HG03045 (cell line): ENCODE results near the gene ERCC1.

Source experiments
- ATAC-seq: cut with Tn5 transposase; IDR thresholded peaks from one replicate; pipeline ENCODE4 v1.9.1; 2021; ENCODE audit warnings: mild to moderate bottlenecking, moderate library complexity; ENCODE audit not compliant: unreplicated experiment

Gene ERCC1

DNA sequence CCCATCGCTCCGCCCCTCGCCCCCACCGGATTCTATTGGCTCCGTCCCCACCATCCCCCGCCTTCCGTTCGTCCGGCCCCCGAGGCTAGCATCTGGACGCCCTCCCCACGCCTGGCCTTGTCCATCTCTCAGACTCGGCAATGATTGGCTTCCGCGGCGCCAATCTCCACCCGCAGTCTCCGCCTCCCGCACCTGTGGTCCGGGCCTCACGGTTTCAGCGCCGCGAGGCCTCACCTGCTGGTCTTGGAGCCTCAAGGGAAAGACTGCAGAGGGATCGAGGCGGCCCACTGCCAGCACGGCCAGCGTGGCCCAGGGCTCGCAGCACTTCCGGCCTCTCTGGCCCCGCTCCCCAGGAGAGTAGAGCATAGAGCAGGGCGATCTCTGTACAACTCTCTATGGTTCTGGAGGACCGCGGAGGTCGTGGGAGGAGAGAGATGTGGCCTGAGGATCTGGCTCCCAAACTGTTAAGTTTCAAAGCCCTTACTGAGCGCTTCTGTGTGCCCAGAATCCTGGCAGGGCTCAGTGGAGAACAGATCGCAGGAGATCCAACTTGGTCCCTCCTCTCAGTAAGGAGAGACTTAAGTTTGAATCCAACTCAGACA is at the start of gene ERCC1:
TSS of gene ERCC1 (minus strand) at position 329 of the 602 bp plus-strand sequence. CDS start 543 bp downstream, outside the sequence.
- peak; percentile 60 for ATAC-seq

DNA sequence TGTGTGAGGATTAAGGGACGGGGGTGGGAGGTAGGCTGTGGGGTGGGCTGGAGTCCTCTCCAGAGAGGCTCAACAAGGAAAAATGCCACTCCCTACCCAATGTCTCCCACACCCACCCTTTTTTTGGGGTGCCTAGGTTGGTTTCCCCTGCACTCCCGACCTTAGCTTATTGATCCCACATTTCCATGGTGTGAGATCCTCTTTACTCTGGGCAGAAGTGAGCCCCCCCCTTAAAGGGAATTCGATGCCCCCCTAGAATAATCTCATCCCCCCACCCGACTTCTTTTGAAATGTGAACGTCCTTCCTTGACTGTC is 49.6 kb upstream of the ERCC1 start:
- no peak for ATAC-seq

DNA sequence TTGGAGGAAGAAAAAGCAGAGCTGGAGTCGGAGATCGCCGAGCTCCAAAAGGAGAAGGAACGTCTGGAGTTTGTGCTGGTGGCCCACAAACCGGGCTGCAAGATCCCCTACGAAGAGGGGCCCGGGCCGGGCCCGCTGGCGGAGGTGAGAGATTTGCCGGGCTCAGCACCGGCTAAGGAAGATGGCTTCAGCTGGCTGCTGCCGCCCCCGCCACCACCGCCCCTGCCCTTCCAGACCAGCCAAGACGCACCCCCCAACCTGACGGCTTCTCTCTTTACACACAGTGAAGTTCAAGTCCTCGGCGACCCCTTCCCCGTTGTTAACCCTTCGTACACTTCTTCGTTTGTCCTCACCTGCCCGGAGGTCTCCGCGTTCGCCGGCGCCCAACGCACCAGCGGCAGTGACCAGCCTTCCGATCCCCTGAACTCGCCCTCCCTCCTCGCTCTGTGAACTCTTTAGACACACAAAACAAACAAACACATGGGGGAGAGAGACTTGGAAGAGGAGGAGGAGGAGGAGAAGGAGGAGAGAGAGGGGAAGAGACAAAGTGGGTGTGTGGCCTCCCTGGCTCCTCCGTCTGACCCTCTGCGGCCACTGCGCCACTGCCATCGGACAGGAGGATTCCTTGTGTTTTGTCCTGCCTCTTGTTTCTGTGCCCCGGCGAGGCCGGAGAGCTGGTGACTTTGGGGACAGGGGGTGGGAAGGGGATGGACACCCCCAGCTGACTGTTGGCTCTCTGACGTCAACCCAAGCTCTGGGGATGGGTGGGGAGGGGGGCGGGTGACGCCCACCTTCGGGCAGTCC is 49.0 kb upstream of the ERCC1 start:
- no peak for ATAC-seq

DNA sequence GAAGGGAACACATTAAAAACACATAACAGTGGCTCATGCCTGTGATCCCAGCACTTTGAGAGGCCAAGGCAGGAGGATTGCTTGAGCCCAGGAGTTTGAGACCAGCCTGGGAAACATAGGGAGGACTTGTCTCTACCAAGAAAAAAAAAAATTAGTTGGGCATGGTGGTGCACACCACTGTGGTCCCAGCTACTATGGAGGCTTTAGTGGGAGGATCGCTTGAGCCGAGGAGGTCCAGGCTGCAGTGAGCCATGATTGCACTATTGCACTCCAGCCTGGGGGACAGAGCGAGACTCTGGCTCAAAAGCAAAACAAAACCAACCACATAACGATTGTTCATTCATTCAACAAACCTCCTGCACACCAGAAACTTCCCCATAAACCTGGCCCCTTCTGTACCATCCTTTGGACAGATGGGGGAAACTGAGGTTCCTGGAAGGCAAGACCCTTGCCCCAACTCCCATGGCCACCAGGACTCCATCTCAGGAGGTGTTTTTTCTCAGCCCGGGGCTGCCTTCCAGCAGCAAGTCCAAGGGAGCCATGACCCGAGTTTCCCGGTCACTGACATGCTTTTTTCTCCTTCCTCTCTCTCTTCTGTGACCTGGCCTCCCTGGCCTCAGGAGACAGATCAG is 48.3 kb upstream of the ERCC1 start:
- no peak for ATAC-seq

DNA sequence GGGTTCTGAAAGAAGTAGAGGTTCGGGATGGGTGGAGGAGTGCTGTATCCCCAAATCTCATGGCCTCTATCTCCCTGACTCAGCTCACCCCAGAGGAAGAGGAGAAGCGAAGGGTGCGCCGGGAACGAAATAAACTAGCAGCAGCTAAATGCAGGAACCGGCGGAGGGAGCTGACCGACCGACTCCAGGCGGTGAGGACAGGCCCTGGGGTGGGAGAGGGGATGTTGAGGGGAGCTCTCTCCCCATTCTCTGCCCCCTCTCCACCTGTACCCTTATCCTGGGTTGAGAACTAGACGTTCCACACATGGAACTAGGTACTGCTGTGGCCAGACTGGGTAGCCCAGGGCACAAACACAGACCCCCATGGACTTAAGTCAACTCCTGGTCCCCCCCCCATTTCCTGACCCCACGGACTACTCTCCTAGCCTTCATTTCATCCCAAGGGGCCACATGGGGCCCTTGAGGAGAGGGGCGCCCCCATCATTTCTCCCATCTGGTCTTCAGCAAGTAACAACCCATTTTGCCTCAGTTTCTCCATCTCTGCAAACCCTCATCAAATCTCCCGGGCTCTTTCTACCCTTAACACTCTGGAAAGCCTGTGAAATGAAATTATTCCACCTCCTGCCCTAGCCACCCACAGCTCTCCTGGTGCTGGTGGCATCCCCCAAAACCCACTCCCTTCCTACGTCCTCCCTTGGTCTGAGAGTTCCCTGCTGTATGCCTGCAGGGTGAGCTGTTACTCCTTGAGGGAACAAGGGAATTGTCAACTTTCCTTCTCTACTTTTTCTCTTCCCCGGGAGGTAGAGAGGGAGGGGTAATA is 47.6 kb upstream of the ERCC1 start:
- no peak for ATAC-seq

DNA sequence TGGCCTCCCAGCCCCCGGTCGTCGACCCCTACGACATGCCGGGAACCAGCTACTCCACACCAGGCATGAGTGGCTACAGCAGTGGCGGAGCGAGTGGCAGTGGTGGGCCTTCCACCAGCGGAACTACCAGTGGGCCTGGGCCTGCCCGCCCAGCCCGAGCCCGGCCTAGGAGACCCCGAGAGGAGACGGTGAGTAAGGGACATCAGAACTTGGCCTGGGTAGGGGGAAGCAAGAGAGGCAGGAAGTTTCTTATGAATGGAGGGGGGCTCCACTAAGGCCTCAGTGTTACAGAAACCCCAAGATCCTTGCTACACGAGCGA is 47.0 kb upstream of the ERCC1 start:
- no peak for ATAC-seq

DNA sequence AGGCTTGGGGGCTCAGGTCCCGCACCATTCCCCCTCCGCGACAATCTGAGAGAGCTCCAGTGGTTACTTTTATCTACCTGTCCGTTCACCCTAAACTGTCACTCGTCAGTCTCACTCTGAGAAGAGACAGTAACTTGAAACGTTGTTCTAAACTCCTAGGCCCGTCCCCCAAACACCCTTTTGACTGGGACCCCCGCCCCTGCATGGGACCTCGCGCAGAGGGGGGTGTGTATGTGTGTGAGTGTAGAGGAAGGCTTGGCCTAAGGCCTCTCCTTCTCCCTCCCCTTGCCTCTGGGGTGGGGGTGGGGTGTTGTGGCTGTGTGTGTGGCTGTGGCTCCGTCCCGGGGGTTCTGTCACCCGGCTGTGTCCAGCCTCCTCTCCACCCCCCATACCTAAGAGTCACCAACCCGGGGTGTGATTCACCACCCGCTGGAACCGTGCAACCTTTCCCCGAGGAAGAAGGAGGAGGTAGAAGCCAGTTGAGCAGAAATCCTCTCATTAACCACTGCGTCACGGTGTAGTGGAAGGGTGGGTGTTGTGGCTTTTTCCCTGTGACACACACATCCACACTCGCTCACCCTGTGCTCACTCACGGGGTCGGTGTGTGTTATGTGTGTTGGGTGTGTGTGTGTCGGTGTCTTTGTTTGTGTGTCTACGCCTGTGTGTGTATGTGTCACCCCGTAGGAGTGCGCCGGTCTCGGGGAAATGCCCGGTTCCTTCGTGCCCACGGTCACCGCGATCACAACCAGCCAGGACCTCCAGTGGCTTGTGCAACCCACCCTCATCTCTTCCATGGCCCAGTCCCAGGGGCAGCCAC is 46.4 kb upstream of the ERCC1 start:
- no peak for ATAC-seq

DNA sequence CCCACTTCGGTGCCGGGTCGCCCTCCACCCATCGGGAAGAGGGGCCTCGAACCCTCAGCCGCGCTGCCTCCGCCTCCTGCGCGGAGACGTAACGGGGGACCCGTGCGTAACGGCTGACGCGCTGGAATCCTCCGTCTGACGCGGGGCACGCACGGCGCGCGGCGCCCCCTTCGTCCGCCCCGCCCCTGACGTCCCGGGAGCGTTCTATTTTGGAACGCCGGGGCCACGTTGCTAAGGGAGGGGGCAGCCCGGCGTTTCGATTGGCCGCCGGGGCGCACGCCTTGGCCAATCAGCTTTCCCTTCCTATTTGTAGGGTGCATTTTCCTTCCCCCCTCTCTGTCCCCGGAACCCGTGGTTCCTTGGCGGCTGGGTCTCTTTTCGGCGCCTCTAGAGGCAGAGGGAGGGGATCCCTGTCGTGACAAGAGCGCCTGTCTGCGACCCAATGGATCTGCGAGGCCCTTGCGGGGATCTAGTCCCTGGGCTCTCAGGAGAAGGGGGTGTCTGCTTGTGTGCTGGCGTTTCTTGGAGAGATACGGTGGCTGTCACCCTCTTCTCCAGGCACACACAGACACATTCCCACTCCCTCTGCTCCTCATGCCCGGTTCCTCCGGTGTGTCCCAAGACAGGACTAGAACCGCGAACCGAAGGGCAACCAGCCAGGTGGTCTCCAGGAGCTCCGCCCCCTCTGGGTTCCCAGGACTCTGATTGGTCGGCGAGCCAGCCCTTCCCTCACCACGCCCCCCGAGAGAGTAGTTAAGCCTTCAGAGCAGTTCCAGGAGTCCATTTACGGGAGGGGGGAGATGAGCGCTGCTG is 45.6 kb upstream of the ERCC1 start:
- peak; percentile 57 for ATAC-seq

DNA sequence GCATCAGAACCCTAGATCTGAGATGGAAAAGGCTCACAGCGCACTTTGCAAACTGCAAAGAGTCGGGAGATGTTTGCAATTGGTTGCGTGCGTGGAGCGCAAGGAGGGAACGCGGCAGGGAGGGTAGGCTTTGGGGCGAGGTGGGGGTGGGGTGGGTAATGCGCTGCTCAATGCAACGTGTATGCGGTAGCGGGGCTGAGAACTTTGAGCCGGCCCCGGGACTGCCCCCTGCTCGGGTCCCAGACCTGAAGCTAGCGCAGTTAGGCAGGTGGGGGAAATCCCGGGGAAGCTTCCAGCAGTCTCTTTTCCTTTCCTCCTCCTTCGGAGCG is 45.0 kb upstream of the ERCC1 start:
- ATAC-seq = peak; percentile 16

DNA sequence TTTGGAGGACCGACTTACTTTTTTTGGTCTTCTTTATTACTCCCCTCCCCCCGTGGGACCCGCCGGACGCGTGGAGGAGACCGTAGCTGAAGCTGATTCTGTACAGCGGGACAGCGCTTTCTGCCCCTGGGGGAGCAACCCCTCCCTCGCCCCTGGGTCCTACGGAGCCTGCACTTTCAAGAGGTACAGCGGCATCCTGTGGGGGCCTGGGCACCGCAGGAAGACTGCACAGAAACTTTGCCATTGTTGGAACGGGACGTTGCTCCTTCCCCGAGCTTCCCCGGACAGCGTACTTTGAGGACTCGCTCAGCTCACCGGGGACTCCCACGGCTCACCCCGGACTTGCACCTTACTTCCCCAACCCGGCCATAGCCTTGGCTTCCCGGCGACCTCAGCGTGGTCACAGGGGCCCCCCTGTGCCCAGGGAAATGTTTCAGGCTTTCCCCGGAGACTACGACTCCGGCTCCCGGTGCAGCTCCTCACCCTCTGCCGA is 44.5 kb upstream of the ERCC1 start:
- peak; percentile 15 for ATAC-seq

DNA sequence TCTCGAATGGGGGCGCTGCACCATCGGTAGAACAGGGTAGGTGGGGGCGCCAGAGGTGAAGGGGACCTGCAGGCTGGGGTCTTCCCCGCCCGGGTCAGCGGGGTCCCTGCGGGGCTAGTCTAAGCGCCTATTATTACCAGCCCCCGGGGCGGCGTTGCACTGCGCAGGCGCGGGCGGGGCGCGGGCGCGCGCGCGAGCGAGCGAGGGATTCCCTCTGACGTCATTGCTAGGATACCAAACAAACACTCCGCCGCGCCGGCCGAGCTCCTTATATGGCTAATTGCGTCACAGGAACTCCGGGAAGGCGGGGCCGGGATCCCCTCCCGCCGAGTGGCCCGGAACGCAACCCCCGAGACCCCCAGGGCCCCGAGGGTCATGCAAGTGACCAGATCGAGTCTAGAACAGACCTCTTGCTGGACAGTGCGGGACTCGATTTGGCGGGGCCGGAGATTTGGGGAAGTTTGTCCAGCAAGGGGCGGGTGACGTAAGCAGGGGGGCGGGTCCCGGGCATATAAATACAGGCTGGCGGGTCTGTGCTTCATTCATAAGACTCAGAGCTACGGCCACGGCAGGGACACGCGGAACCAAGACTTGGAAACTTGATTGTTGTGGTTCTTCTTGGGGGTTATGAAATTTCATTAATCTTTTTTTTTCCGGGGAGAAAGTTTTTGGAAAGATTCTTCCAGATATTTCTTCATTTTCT is 43.9 kb upstream of the ERCC1 start, which contains the start of gene FOSB:
TSS of gene FOSB (plus strand) at position 541 of the 703 bp plus-strand sequence. CDS start 591 bp downstream, outside the sequence.
- peak; percentile 45 for ATAC-seq

DNA sequence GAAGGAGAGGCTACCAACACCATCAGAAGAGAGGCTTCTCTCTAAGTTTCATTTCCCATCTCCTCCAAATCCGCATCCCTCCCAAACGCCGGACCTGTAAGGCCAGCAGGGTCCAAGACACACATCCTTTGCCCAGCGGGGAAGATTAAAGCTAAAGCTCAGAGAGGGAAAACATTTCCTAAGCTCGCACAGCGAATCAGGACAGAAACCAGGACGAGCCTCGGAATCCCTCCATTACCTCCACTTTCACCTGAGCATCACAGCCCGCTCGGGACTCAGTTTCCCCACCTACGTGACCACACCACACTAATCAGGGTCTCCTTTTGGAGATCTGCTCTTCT is 43.4 kb upstream of the ERCC1 start:
- ATAC-seq = no peak

DNA sequence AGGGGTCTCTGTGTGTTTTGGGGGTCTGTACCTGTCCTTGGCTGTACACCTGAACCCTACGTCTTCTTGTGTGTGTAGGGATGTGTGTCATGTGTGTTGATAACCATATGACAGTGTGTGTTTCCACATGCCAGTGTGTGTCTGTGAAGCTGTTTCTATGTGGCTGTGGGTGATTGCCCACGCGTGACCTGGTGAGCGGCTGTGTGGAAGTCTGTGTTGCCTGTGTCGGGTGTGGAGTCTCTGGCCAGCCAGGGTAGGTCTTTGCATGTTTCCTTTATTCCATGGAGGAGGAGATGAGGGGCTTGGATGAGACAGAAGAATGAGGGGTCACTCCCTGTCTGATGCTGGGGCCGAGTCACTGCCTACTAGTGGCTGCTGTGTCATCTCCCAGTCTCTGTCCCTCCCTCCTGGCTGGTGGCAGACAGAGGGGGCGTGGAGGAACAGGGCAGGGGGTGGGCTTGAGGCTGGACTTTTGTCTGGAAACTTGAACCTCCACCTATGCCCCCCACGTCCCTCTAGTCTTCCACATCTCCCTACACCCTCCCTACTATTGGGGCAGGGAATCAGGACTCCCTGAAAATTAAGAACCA is 41.2 kb upstream of the ERCC1 start:
- ATAC-seq = no peak

DNA sequence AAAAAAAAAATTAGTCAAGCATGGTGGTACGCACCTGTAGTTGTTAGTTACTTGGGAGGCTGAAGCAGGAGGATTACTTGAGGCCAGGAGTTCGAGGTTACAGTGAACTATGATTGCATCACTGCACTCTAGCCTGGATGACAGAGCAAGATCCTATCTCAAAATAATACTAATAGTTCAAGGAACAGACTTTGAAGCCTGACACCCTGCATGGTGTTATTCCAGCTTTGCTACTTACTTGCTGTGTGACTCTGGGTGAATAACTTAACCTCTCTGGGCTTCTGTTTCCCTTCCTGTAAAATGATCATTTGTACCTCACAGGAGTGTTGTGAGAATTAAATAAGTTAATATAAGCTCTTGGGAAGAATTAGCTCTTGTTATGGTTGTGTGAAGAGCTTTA is 40.6 kb upstream of the ERCC1 start:
- no peak for ATAC-seq

DNA sequence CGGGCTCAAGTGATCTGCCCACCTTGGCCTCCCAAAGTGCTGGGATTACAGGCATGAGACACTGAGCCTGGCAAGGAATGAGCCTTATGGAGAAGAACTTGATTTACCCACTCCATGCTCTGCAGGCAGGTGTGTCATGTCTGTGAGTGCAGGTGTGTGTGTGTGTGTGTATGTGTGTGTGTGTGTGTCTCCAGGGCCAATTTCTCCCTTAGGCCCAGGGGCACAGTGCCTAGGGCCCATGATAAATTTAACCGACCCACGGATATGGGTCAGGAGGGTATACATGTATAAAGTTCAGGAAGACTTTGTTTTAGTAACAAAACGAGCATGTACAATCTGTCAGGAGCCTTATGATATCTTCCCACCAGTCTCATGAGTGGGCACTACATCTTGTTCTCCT is 39.5 kb upstream of the ERCC1 start:
- no peak for ATAC-seq

DNA sequence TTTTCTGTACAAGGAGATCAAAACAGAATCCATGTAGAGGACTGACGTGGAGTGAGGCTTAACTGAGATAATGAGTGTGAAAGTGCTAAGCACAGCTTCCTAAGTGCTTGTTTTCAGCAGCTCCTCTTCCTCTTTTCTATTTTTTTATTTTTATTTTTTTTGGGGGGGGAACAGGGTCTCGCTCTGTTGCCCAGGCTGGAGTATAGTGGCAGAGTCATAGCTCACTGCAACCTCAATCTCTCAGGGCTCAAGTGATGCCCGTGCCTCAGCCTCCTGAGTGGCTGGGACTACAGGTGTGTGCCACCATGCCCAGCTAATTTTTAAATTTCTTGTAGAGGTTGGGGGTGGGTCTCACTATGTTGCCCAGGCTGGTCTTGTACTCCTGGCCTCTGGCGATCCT is 38.5 kb upstream of the ERCC1 start:
- no peak for ATAC-seq

DNA sequence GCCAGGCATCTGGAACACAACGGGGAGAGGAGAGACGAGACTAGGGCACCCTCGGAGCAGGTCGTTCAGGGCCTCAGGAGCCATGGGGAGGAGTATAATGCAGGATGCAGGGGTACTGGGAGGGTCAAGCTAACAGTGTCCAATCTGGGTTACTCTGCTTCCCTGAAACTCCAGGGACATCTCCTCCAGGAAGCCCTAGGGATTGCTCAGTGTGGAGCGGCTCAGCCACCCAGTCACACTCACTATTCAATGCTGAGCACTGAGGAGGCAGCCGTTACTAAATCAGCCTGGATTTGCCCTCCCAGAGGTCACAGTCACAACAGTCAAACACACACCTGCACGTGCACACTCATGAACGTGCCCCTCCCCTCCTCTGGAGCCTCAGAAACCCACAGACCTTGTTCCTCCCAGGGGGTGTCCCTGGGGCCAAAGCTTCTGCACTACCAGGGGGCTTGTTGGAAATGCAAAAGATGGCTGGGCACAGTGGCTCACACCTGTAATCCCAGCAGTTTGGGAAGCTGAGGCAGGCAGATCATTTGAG is 37.2 kb upstream of the ERCC1 start:
- ATAC-seq = no peak

DNA sequence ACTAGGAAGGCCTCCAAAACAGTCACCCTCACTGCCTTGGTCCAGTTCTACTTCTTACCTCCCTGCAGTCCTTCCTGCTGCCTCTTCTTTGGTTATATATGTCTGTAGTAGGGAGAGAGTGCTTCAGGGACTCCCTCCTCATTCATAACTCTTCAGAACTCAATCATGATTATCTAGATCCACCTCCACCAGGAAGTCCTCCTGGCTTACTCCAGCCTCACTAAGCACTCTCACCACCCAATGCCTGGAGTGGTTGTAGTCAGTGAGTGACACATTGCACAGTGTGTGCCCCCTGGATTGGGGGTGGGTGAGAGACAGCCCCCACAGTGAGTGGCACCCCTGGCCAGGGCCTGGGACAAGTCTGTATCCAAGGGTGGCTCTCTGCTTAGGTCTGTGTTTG is 34.1 kb upstream of the ERCC1 start:
- ATAC-seq = no peak

DNA sequence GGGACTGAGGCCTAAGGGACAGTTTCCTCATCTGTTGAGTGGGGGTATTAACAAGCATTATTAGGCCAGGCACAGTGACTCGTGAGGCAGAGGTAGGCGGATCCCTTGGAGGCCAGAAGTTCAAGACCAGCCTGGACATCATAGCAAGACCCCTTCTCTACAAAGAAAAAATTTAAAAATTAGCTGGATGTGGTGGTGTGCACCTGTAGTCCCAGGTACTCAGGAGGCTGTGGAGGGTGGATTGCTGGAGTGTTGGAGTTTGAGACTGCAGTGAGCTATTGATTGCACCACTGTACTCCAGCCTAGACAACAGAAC is 32.7 kb upstream of the ERCC1 start:
- no peak for ATAC-seq
